Right ventricle myocardium superior (tissue), 1 donor: Measurements from ENCODE around the gene SYNE3. TPM values are rescaled to one million over a fixed set of nuclear protein-coding genes. Genes with fewer than 3 reads are reported as not detected.
A peak's percentile ranks its signal among the peaks of the same experiment; 100 is the strongest.
"Not testable (repeated sequence)": the region's sequence is repeated elsewhere in the genome, so short reads cannot be mapped to it uniquely, and the experiment has no call there.

Experiments used
- ATAC-seq: fragments of 200-7000 bp; cut with Tn5 transposase; one replicate; pipeline ENCODE4 v1.9.1; 2020; ENCODE audit warnings: mild to moderate bottlenecking; ENCODE audit not compliant: poor library complexity
- DNase-seq: peaks from one replicate; pipeline ENCODE4 v3.0.0-alpha.2; 2020
- intact Hi-C: fragments of 100-400 bp; cut with DNase I; formaldehyde crosslinking; loops from one replicate; pipeline ENCODE4 v1.11.2; 2022
- total RNA-seq: library from RNA; stranded (reverse); fragmentation: NEBNext Ultra II Directional; extraction: Animal tissue kit (Norgen Biotek cat#: 25700); gene quantifications from one replicate; pipeline ENCODE4 v1.2.1, GENCODE V29; 2021
- donor health status: DM: no; HTN: yes; CAD: no; lungs with severe emphysema.

The SYNE3 gene
- total RNA-seq, 1 donor from 2014 or later: 15.1 TPM

GRCh38 chr14:95513291-95513690 lies 3.2 kb downstream of the SYNE3 start:
- ATAC-seq: no peak
- intact Hi-C loops: no loop called here
- no peak for DNase-seq

- intact Hi-C loops: no loop called here
- ATAC-seq: no peak
- DNase-seq: no peak
These were observed 4.8 kb downstream of the SYNE3 start for GRCh38 chr14:95511687-95512086.

GRCh38 chr14:95510804-95511203 lies 5.6 kb downstream of the SYNE3 start:
- DNase-seq (no peak), ATAC-seq (no peak)
- intact Hi-C loops: no loop called here

GRCh38 chr14:95510344-95510743 lies 6.1 kb downstream of the SYNE3 start:
- ATAC-seq, DNase-seq, intact Hi-C loops: not testable (repeated sequence)

GRCh38 chr14:95509495-95509894 lies 7.0 kb downstream of the SYNE3 start:
- no peak for ATAC-seq

GRCh38 chr14:95508377-95508776 lies 8.1 kb downstream of the SYNE3 start:
- DNase-seq (no peak), ATAC-seq (no peak)
- intact Hi-C loops: no loop called here

More at GRCh38 chr14:95509495-95509894, 7.0 kb downstream of the SYNE3 start:
- intact Hi-C loops: no loop called here
- DNase-seq: no peak

- DNase-seq (no peak), ATAC-seq (peak; percentile 39)
- intact Hi-C loops: no loop called here
These were observed 8.7 kb downstream of the SYNE3 start for GRCh38 chr14:95507701-95508103.

GRCh38 chr14:95507174-95507573 lies 9.3 kb downstream of the SYNE3 start:
- intact Hi-C loops: no loop called here
- ATAC-seq: peak; percentile 88
- peak; percentile 76 for DNase-seq

- intact Hi-C loops: no loop called here
- DNase-seq (no peak), ATAC-seq (no peak)
These were observed 11.3 kb downstream of the SYNE3 start for GRCh38 chr14:95505030-95505589.

GRCh38 chr14:95504135-95505029 lies 12.1 kb downstream of the SYNE3 start:
- ATAC-seq (no peak), DNase-seq (no peak)
- intact Hi-C loops: no loop called here

GRCh38 chr14:95503365-95504134 lies 12.9 kb downstream of the SYNE3 start:
- ATAC-seq (no peak), DNase-seq (no peak)
- intact Hi-C loops: no loop called here

- ATAC-seq: no peak
- intact Hi-C loops: no loop called here
- DNase-seq: no peak
These were observed 14.0 kb downstream of the SYNE3 start for GRCh38 chr14:95502381-95502950.

GRCh38 chr14:95500772-95501401 lies 15.6 kb downstream of the SYNE3 start:
- DNase-seq (peak; percentile 72), ATAC-seq (peak; percentile 16)
- intact Hi-C loops: no loop called here

- ATAC-seq: peak; percentile 38
- DNase-seq: peak; percentile 60
- intact Hi-C loops: no loop called here
These were observed 16.2 kb downstream of the SYNE3 start for GRCh38 chr14:95500201-95500681.

GRCh38 chr14:95499354-95499750 lies 17.1 kb downstream of the SYNE3 start:
- ATAC-seq (no peak), DNase-seq (no peak)
- intact Hi-C loops: no loop called here

GRCh38 chr14:95498622-95499353 lies 17.7 kb downstream of the SYNE3 start:
- ATAC-seq: peak; percentile 47
- intact Hi-C loops: no loop called here
- DNase-seq: no peak

- ATAC-seq: no peak
- intact Hi-C loops: no loop called here
- DNase-seq: no peak
These were observed 18.9 kb downstream of the SYNE3 start for GRCh38 chr14:95497561-95498011.
